Prostate gland (tissue), 2 donors: Measurements from ENCODE around the gene LRRC28. TPM values are rescaled to one million over a fixed set of nuclear protein-coding genes. Genes with fewer than 3 reads are reported as not detected.

Experiments used
- DNase-seq: peaks from one replicate; pipeline ENCODE4 v3.0.0-alpha.2; 2019; ENCODE audit warnings: low spot score
- H3K27ac ChIP-seq, 2 donors: fragments of 200-600 bp; sonication (generic); 2 replicates each; pipeline ENCODE4 v1.5.1; 2017 to 2019
- H3K27me3 ChIP-seq: fragments of 200-600 bp; sonication (generic); replicated peaks from 2 replicates; pipeline ENCODE4 v1.5.1; 2019; ENCODE audit not compliant: insufficient read depth
- H3K36me3 ChIP-seq, 2 donors: fragments of 200-600 bp; sonication (generic); 1 replicate in 1 of 2; 2 replicates in 1 of 2; pipeline versions ENCODE4 v1.5.1 to v1.8.1; 2017 to 2019
- H3K4me1 ChIP-seq: fragments of 200-600 bp; sonication (generic); replicated peaks from 2 replicates; pipeline ENCODE4 v1.5.1; 2019
- H3K4me3 ChIP-seq, 2 donors: fragments of 200-600 bp; sonication (generic); 2 replicates each; pipeline ENCODE4 v1.5.1; 2017 to 2019
- H3K9me3 ChIP-seq: fragments of 200-600 bp; sonication (generic); 2 replicates; pipeline ENCODE4 v1.5.1; 2017
- POLR2A ChIP-seq: fragments of 450-650 bp; IDR thresholded peaks from one replicate; pipeline ENCODE4 v1.6.1; 2016; ENCODE audit warnings: antibody characterized with exemption, mild to moderate bottlenecking
- POLR2AphosphoS5 ChIP-seq: sonication (generic); formaldehyde crosslinking; IDR thresholded peaks from one replicate; pipeline ENCODE4 v1.6.1; 2017; ENCODE audit warnings: antibody characterized with exemption
- WGBS: methylation state at CpG from one replicate; pipeline ENCODE4 v1.1.5; 2018; 5-methylcytosine and 5-hydroxymethylcytosine counted together
- intact Hi-C: fragments of 100-400 bp; cut with DNase I; formaldehyde crosslinking; loops from one replicate; pipeline ENCODE4 v1.14.2; 2022
- total RNA-seq, 2 donors: library from RNA; depleted of rRNA; stranded (reverse); fragments of >200 nt; gene quantifications; one replicate each; pipeline ENCODE4 v1.1.0, GENCODE V29; 2016
- TF ChIP-seq, protein P1 (sequence below), 4 experiments: fragments of 200-600 bp in 2 of 4; fragments of 450-650 bp in 2 of 4; sonication (generic) in 2 of 4; IDR thresholded peaks; 1 replicate in 3 of 4; 2 replicates in 1 of 4; pipeline ENCODE4 v1.5.1; 2016 to 2019; ENCODE audit warnings: antibody characterized with exemption in 4 of 4, mild to moderate bottlenecking in 2 of 4, moderate library complexity in 2 of 4

Gene LRRC28
- total RNA-seq, 2 donors from 2014 or later = 16.0 to 36.8 TPM

DNA sequence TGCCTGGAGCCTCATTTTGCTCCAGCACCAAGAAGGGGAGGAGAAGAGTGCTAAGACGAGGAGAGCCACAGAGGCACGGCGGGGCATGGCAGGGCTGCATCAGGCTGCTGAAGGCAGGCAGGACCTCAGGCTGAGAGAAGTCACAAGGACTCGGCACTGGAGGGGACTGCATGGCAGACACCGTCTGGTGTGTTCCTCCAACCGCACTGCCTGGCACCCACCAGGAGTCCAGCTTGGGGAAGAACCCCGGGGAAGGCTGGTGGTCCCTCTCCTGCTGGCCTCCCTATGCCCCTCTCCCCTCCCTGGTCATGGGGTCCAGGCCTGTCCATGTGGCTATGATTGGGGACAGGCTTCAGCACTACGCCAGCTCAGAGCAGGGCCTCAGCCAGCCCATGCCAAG lies 161.3 kb downstream of the LRRC28 start:
- Histone ChIP-seq H3K27ac (no peak overlapping the region), H3K27me3 (no peaks in the 10 kb centered on the region), H3K4me1 (no peaks in the 10 kb centered on the region), H3K9me3 (no peaks in the 10 kb centered on the region), H3K36me3 (no peaks in the 10 kb centered on the region), H3K4me3 (no peak overlapping the region)
- no peak for TF ChIP-seq POLR2AphosphoS5
- TF ChIP-seq POLR2A = no peak
- TF ChIP-seq, protein P1, sequence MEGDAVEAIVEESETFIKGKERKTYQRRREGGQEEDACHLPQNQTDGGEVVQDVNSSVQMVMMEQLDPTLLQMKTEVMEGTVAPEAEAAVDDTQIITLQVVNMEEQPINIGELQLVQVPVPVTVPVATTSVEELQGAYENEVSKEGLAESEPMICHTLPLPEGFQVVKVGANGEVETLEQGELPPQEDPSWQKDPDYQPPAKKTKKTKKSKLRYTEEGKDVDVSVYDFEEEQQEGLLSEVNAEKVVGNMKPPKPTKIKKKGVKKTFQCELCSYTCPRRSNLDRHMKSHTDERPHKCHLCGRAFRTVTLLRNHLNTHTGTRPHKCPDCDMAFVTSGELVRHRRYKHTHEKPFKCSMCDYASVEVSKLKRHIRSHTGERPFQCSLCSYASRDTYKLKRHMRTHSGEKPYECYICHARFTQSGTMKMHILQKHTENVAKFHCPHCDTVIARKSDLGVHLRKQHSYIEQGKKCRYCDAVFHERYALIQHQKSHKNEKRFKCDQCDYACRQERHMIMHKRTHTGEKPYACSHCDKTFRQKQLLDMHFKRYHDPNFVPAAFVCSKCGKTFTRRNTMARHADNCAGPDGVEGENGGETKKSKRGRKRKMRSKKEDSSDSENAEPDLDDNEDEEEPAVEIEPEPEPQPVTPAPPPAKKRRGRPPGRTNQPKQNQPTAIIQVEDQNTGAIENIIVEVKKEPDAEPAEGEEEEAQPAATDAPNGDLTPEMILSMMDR (IDR thresholded peaks at IDR 0.05) = no peak
- intact Hi-C loops = no loop called here
- 93% methylated on average over 8 of the region's 8 CpGs for WGBS
- no peak for DNase-seq

DNA sequence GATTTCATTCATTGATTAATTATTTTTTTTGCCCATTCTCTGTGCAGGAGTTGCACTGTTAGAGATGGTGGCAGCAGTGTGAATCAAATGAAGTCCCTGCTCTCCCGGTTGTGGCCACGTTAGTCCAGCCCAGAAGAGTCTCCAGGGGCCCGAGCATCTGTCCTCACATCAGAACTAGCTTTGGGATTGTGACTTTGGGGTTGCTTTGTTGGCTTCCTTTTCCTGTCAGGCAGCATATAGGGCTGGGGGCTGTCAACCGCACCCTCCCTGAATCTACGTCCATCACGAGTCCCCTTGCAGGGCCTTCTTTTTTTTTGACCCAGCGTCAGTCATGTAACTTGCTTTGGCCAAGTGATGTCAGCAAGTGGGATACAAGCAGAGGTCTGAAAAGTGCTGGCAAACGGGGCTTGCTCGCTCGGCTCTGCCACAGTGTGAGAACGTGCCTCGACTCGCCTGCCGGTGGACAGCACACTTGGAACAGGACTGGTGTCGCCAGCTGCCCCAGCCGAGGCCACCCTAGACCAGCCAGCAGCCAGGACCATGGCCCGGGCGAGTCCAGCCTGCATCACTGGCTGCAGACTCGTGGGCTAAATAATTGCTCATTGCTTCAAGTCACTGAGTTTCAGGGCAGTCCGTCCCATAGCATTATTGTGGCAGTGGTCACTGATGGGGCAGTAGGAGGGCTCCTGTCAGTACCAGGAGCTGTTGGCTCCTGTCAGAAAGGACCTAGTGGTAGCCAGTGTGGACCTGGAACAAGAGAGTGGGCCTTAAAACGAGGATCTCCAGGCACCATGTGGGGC lies 162.9 kb downstream of the LRRC28 start:
- no peak for DNase-seq
- Histone ChIP-seq H3K27me3 (no peaks in the 10 kb centered on the region), H3K4me3 (no peak overlapping the region), H3K27ac (no peak overlapping the region), H3K9me3 (no peaks in the 10 kb centered on the region), H3K36me3 (no peaks in the 10 kb centered on the region), H3K4me1 (no peaks in the 10 kb centered on the region)
- intact Hi-C loops = no loop called here
- 85% methylated on average over 21 of the region's 21 CpGs for WGBS
- no peak for TF ChIP-seq POLR2A
- TF ChIP-seq, protein P1 (IDR thresholded peaks at IDR 0.05) = no peak
- TF ChIP-seq POLR2AphosphoS5 = no peak

DNA sequence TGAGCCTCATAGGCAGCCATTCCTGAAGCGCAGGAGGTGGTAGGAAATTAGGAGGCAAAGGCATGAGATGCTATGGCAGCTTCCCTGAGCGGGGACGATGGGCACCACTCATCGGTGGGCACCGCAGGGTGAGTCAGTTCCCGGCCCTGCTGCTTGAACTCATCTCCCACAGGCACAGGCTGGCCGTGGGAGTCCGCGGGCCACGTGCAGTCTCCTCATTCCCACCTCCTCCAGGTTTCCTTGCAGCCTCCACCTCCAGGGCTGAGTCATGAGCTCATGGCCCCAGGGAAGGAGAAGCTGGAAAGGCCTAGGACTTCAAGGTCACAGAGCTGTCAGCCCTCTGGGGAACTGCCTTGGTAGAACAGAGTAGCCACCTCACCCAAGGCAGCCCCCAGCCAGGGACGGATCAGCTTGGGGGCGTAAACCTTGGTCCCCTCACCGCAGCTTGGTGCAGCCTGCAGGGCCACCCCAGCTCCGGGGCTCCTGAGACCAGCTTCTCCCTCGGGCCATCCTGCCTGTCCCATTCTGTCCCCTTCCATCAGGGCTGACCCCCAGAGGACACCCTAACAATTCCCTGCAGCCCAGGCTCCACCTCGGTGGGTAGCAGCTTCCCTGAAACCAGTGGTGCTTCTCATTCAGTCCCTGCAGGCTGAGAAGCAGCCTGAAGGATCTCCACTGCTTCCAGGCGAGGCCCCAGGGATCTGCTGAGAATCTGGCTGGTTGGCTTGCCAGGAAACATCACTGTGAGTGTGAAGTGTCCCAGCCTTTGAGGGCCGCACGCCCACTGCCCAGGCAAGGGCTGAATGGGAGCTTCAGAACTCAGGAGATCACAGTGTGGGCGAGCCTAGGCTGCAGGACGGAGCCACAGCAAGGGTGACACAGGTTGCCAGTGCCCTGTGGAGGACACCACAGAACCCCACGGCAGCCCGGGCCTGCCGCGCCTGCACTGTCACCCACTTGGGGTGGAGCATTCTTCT lies 163.8 kb downstream of the LRRC28 start:
- 89% methylated on average over 21 of the region's 25 CpGs for WGBS
- no peaks in the 10 kb centered on the region for H3K4me1 ChIP-seq
- no peak overlapping the region for H3K27ac ChIP-seq
- no peak for DNase-seq
- intact Hi-C loops = no loop called here
- H3K9me3 ChIP-seq = no peaks in the 10 kb centered on the region
- H3K36me3 ChIP-seq = no peaks in the 10 kb centered on the region
- H3K4me3 ChIP-seq = no peak overlapping the region
- TF ChIP-seq, protein P1 (IDR thresholded peaks at IDR 0.05) = no peak
- TF ChIP-seq POLR2AphosphoS5 (no peak), POLR2A (no peak)
- H3K27me3 ChIP-seq = no peaks in the 10 kb centered on the region

DNA sequence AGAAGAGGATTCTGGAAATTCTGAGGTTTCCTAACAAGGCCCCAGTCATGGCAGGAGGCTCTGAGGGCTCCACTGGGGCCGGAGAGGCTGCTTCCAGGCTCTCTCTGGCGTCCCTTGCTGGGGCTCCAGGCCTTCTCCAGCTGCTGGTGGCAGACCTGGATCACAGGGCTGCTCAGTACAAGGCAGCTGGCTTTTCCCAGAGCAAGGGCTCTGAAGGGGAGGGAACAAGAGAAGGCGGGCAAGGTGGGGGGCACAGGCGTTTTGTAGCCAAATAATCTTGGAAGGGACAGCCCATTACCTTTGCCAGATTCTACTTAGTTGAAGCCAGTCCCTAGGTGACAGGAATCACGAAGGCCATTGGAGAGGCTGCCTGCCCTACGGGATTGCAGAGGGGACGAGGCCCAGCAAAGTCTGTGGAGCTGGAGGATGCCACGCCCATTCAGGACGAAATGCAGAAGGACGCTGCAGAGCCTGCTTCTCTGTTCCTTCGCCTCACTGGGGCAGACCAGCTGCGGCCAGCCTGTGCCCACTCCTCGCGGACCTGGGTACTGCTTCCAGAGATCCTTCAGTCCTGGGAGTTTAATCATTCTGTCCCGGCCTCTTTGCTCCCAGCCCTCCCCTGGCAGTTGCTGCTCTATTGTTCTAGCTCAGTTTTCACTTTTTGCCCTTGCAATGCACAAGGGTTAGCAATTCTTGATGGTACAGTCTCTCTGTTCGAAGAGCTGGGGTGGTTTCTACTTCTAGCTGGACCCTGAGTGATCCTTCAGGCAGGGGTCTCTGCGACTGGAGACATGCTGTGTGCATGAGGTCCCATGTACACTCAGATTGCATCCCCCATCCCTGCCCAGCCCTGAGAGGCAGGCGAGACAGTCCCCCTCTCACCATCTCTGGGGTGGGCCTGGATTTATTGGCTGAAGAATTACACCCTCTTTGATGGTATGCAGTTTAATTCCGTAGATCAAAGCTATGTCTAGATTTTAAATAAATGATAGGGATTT lies 165.2 kb downstream of the LRRC28 start:
- intact Hi-C loops = no loop called here
- no peak overlapping the region for H3K4me3 ChIP-seq
- TF ChIP-seq POLR2AphosphoS5 (no peak), POLR2A (no peak)
- TF ChIP-seq, protein P1 (IDR thresholded peaks at IDR 0.05) = no peak
- no peaks in the 10 kb centered on the region for H3K27me3 ChIP-seq
- no peaks in the 10 kb centered on the region for H3K36me3 ChIP-seq
- WGBS = 87% methylated on average over 19 of the region's 19 CpGs
- H3K27ac ChIP-seq = no peak overlapping the region
- no peaks in the 10 kb centered on the region for H3K4me1 ChIP-seq
- peak; percentile 2 for DNase-seq
- H3K9me3 ChIP-seq = no peaks in the 10 kb centered on the region
